Measurements from ENCODE around the gene NTN1.

- TF ChIP-seq CTCF (conservative IDR thresholded peaks at IDR 0.05) = no peak
- TF ChIP-seq EZH2 (IDR thresholded peaks at IDR 0.05; ENCODE audit: low read depth) = no peak
Measured at GRCh38 chr17:9233271-9233599, 211.9 kb downstream of the NTN1 start.

Data from PC-9 (cell line).